ENCODE results near the gene ASCC3.

Gene ASCC3

GRCh38 chr6:100633096-100633777 is 247.9 kb downstream of the ASCC3 start:
- no peak for DNase-seq

- DNase-seq: no peak
Measured at GRCh38 chr6:100630536-100630935, 250.6 kb downstream of the ASCC3 start.

- DNase-seq: no peak
Measured at GRCh38 chr6:100627911-100628758, 253.0 kb downstream of the ASCC3 start.

GRCh38 chr6:100626721-100627120 is 254.4 kb downstream of the ASCC3 start:
- no peak for DNase-seq

GRCh38 chr6:100622907-100623692 is 258.0 kb downstream of the ASCC3 start:
- DNase-seq: no peak

GRCh38 chr6:100620085-100620840 is 260.9 kb downstream of the ASCC3 start:
- DNase-seq: no peak

GRCh38 chr6:100618351-100618671 is 262.8 kb downstream of the ASCC3 start:
- no peak for DNase-seq

GRCh38 chr6:100617633-100618350 is 263.3 kb downstream of the ASCC3 start:
- no peak for DNase-seq

- no peak for DNase-seq
Measured at GRCh38 chr6:100614933-100615332, 266.2 kb downstream of the ASCC3 start.

GRCh38 chr6:100614386-100614785 is 266.7 kb downstream of the ASCC3 start:
- no peak for DNase-seq

GRCh38 chr6:100613656-100614055 is 267.5 kb downstream of the ASCC3 start:
- no peak for DNase-seq

GRCh38 chr6:100612094-100612493 is 269.0 kb downstream of the ASCC3 start:
- no peak for DNase-seq

GRCh38 chr6:100599088-100599770 is 281.9 kb downstream of the ASCC3 start:
- DNase-seq: no peak

GRCh38 chr6:100595456-100595855 is 285.7 kb downstream of the ASCC3 start:
- DNase-seq: no peak

GRCh38 chr6:100593522-100593921 is 287.6 kb downstream of the ASCC3 start:
- DNase-seq: no peak

- DNase-seq: no peak
Measured at GRCh38 chr6:100592929-100593328, 288.2 kb downstream of the ASCC3 start.

- no peak for DNase-seq
Measured at GRCh38 chr6:100577425-100577824, 303.7 kb downstream of the ASCC3 start.

GRCh38 chr6:100575921-100576320 is 305.2 kb downstream of the ASCC3 start:
- DNase-seq: no peak

- no peak for DNase-seq
Measured at GRCh38 chr6:100574836-100575235, 306.3 kb downstream of the ASCC3 start.

- no peak for DNase-seq
Measured at GRCh38 chr6:100573166-100573565, 308.0 kb downstream of the ASCC3 start.

GRCh38 chr6:100568255-100568654 is 312.9 kb downstream of the ASCC3 start:
- DNase-seq: no peak

GRCh38 chr6:100566563-100566962 is 314.6 kb downstream of the ASCC3 start:
- DNase-seq: no peak
